ENCODE results near the gene HTRA3.

GRCh38 chr4:8328866-8329559 is 59.5 kb downstream of the HTRA3 start:
- TF ChIP-seq CTCF (IDR thresholded peaks at IDR 0.05) (no peak), ZSCAN18 (CRISPR knock-in tag; IDR thresholded peaks at IDR 0.05) (no peak), NFYB (CRISPR knock-in tag; conservative IDR thresholded peaks at IDR 0.05; ENCODE audit: low read depth) (no peak), AFF4 (CRISPR knock-in tag; IDR thresholded peaks at IDR 0.05; ENCODE audit: borderline replicate concordance) (no peak), JAZF1 (CRISPR knock-in tag; IDR thresholded peaks at IDR 0.05) (no peak), ESRRA (CRISPR knock-in tag; IDR thresholded peaks at IDR 0.05; ENCODE audit: borderline replicate concordance) (no peak), GABPB1 (CRISPR knock-in tag; IDR thresholded peaks at IDR 0.05) (no peak), CREB1 (CRISPR knock-in tag; IDR thresholded peaks at IDR 0.05) (no peak), ATF2 (CRISPR knock-in tag; IDR thresholded peaks at IDR 0.05; ENCODE audit: borderline replicate concordance, low read depth) (no peak)
